DND-41 (cell line): ENCODE data around the gene SRF.

ENCODE experiments used
- ATAC-seq: fragments of 200-7000 bp; cut with Tn5 transposase; 3 replicates; pipeline ENCODE4 v1.9.1; 2021; ENCODE audit warnings: low read depth; ENCODE audit not compliant: insufficient read depth
- DNase-seq: peaks from one replicate; pipeline ENCODE4 v3.0.0-alpha.2; 2020
- H2AFZ ChIP-seq: 2 replicates; pipeline ENCODE4 v1.6.0; 2012; ENCODE audit warnings: low read depth, low read length
- H3K27ac ChIP-seq: 2 replicates; pipeline ENCODE4 v1.5.1; 2012; ENCODE audit warnings: low read length, inconsistent platforms
- H3K27me3 ChIP-seq: fragments of 200-600 bp; sonication (generic); 2 replicates; pipeline ENCODE4 v1.6.0; 2012; ENCODE audit warnings: low read length, mild to moderate bottlenecking, inconsistent platforms; ENCODE audit not compliant: insufficient read depth, poor library complexity
- H3K36me3 ChIP-seq: 2 replicates; pipeline ENCODE4 v1.5.1; 2012; ENCODE audit warnings: low read length, inconsistent platforms; ENCODE audit not compliant: insufficient read depth
- H3K4me1 ChIP-seq: 2 replicates; pipeline ENCODE4 v1.5.1; 2012; ENCODE audit warnings: mild to moderate bottlenecking, low read length; ENCODE audit not compliant: insufficient read depth
- H3K4me2 ChIP-seq: 2 replicates; pipeline ENCODE4 v1.6.0; 2012; ENCODE audit warnings: mild to moderate bottlenecking, moderate library complexity, low read length, inconsistent platforms; ENCODE audit not compliant: insufficient read depth
- H3K4me3 ChIP-seq, 2 experiments: fragments of 200-600 bp in 1 of 2; shearing (Covaris generic) in 1 of 2; 2 replicates each; pipeline ENCODE4 v1.5.1; 2012 to 2016; ENCODE audit warnings: inconsistent platforms in 2 of 2, low read length in 2 of 2, mild to moderate bottlenecking in 2 of 2, low read depth in 1 of 2, moderate library complexity in 1 of 2
- H3K79me2 ChIP-seq: 2 replicates; pipeline ENCODE4 v1.6.0; 2012; ENCODE audit warnings: low read length, inconsistent platforms; ENCODE audit not compliant: insufficient read depth
- H3K9ac ChIP-seq: 2 replicates; pipeline ENCODE4 v1.6.0; 2012; ENCODE audit warnings: low read depth, mild to moderate bottlenecking, inconsistent platforms, low read length, moderate library complexity
- H3K9me3 ChIP-seq: 2 replicates; pipeline ENCODE4 v1.5.1; 2012; ENCODE audit warnings: low read length, moderate library complexity, mild to moderate bottlenecking, inconsistent platforms; ENCODE audit not compliant: insufficient read depth, severe bottlenecking
- H4K20me1 ChIP-seq: 2 replicates; pipeline ENCODE4 v1.6.0; 2012; ENCODE audit warnings: low read length; ENCODE audit not compliant: insufficient read depth
- EZH2 ChIP-seq: IDR thresholded peaks from 3 replicates; pipeline ENCODE4 v1.6.1; 2012; ENCODE audit warnings: borderline replicate concordance, low read depth, mild to moderate bottlenecking, moderate library complexity, low read length, inconsistent platforms; ENCODE audit not compliant: severe bottlenecking
- TF ChIP-seq, protein P1 (sequence below): IDR thresholded peaks from 2 replicates; pipeline ENCODE4 v1.5.1; 2012; ENCODE audit warnings: borderline replicate concordance, low read length, moderate library complexity, mild to moderate bottlenecking; ENCODE audit not compliant: poor library complexity, severe bottlenecking; ENCODE audit errors: extremely low read depth

Gene SRF

DNA sequence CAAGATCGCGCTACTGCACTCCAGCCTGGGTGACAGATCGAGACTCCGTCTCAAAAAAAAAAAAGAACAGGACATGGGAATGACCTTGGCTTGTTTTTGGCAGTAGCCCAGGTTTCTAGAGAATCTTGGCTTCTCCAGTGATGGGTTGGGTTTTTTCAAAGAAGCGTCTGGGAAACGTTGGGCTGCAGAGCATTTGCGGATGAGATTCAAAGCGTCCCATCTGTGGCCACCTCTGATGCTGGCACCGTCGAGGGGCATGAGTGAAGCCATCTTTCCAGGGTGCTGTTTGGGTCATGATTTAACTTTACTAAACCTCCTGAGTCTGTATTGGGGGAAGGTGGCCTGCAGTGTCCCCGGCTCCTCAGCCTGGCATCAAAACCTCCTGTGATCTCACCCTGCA, 43.2 kb upstream of the SRF start:
- Histone ChIP-seq H3K27ac (no peak overlapping the region), H3K36me3 (peaks cover 28% of the 10 kb centered on the region), H3K9ac (no peak overlapping the region), H3K4me3 (no peak overlapping the region), H3K4me2 (no peak overlapping the region), H3K27me3 (no peaks in the 10 kb centered on the region), H3K4me1 (no peaks in the 10 kb centered on the region), H3K9me3 (no peaks in the 10 kb centered on the region), H3K79me2 (peaks cover 30% of the 10 kb centered on the region), H2AFZ (no peak overlapping the region), H4K20me1 (peaks cover 40% of the 10 kb centered on the region)
- TF ChIP-seq, protein P1, sequence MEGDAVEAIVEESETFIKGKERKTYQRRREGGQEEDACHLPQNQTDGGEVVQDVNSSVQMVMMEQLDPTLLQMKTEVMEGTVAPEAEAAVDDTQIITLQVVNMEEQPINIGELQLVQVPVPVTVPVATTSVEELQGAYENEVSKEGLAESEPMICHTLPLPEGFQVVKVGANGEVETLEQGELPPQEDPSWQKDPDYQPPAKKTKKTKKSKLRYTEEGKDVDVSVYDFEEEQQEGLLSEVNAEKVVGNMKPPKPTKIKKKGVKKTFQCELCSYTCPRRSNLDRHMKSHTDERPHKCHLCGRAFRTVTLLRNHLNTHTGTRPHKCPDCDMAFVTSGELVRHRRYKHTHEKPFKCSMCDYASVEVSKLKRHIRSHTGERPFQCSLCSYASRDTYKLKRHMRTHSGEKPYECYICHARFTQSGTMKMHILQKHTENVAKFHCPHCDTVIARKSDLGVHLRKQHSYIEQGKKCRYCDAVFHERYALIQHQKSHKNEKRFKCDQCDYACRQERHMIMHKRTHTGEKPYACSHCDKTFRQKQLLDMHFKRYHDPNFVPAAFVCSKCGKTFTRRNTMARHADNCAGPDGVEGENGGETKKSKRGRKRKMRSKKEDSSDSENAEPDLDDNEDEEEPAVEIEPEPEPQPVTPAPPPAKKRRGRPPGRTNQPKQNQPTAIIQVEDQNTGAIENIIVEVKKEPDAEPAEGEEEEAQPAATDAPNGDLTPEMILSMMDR: no peak
- no peak for TF ChIP-seq EZH2
- no peak for ATAC-seq
- no peak for DNase-seq

DNA sequence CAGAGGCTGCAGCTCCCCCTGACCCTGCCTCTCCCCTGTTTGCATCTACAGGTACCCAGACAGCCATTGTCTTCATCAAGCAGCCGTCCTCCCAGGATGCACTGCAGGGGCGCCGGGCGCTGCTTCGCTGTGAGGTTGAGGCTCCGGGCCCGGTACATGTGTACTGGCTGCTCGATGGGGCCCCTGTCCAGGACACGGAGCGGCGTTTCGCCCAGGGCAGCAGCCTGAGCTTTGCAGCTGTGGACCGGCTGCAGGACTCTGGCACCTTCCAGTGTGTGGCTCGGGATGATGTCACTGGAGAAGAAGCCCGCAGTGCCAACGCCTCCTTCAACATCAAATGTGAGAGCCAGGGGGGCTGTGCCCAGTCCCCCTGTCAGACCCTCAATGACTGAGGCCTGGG, 42.1 kb upstream of the SRF start:
- DNase-seq (no peak), ATAC-seq (no peak)
- Histone ChIP-seq H3K27ac (no peak overlapping the region), H3K9ac (no peak overlapping the region), H2AFZ (no peak overlapping the region), H3K36me3 (peaks cover 33% of the 10 kb centered on the region), H3K4me1 (no peaks in the 10 kb centered on the region), H3K4me2 (no peak overlapping the region), H3K4me3 (no peak overlapping the region), H4K20me1 (peaks cover 34% of the 10 kb centered on the region), H3K9me3 (no peaks in the 10 kb centered on the region), H3K79me2 (peaks cover 20% of the 10 kb centered on the region), H3K27me3 (no peaks in the 10 kb centered on the region)
- TF ChIP-seq, protein P1: no peak
- no peak for TF ChIP-seq EZH2

DNA sequence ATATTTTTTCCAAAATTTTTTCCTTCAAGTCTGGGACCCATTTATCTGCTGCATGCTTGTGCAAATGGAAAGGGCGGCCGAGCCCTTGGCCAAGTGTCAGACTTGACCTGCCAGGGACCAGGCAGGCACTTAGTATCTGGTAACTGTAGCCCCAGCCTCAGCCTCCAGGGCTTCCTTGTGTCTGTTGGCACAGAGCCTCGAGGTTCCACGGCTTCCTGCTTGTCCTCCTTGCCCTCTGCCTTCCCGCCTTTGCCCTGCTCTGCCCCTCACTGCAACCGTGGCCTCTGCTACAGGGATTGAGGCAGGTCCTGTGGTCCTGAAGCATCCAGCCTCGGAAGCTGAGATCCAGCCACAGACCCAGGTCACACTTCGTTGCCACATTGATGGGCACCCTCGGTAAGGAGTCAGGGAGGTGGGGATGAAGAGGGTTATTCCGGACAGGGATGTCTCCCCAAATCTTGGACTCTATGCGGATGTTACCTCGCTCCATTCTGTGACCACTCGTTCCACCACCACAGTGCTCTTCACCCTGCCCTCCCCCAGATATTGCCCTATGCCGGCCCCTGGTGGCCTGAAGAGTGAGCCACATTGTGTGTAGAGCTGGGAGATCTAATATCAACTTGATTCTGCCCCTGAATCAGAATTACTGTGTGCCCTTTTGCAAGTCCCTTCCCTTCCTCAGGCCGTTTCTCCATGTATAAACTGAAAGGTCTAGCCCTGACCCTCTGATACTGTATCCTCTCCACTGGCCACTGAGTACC, 41.5 kb upstream of the SRF start:
- H3K27ac ChIP-seq: no peak overlapping the region
- H3K36me3 ChIP-seq: peaks cover 33% of the 10 kb centered on the region
- H3K27me3 ChIP-seq: no peaks in the 10 kb centered on the region
- peaks cover 20% of the 10 kb centered on the region for H3K79me2 ChIP-seq
- H3K9ac ChIP-seq: no peak overlapping the region
- H3K9me3 ChIP-seq: no peaks in the 10 kb centered on the region
- H2AFZ ChIP-seq: no peak overlapping the region
- no peak overlapping the region for H3K4me2 ChIP-seq
- TF ChIP-seq, protein P1: peak; percentile 47
- TF ChIP-seq EZH2: no peak
- DNase-seq: peak; percentile 21
- peak; percentile 73; the same call in 2 of the 3 replicates for ATAC-seq
- H3K4me3 ChIP-seq: no peak overlapping the region
- H3K4me1 ChIP-seq: no peaks in the 10 kb centered on the region
- peaks cover 28% of the 10 kb centered on the region for H4K20me1 ChIP-seq
